Measurements from ENCODE around the gene DGUOK. TPM values are rescaled to one million over a fixed set of nuclear protein-coding genes. Genes with fewer than 3 reads are reported as not detected.

DGUOK gene
- total and polyA plus RNA-seq, 10 of the 15 experiments (the other 5 are each of a cell fraction or from before 2014, with no cell fraction given) = 64.4 to 234 (median 91.4) TPM

DNA sequence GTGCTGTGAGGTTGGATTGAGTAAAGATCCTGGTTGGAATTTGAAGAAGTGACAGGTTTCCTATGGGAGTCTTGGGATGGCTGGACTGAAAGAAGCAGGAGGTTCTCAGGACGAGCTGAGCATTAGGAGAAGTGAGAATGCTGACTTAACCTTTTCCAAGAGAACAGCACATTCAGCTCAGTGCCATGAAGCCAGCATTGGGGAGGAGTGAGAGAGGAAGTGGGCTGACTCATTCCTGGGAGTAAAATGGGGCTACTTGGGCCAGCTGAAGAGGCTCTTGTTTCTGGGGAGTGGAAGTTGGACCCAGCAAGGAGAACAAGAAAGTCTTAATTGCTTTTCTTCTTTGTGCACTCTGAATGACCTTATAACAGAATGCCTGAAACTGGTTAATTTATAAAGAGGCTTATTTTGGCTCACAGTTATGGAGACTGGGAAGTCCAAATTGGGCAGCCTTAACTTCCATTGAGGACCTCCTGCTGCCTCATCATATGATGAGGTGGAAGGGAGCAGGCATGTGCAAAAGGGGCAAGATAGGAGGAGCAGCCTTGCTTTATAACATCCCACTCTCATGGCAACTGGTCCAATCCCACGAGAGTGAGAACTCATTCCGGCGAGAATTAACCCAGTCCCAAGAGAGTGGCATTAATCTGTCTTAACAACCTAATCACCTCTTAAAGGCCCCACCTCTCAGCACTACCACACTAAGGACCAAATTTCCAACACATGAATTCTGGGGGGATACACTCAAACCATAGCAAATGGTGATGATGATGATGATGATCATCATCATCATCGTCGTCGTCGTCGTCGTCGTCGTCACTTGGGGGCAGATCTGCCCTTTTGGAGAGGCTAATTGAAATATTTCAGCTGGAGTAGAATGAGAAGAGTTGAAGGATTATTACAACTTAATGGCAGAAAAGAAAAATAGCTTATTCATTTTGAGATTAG, 26.1 kb downstream of the DGUOK start:
- ChIA-PET RAD21 (ENCODE audit: unreplicated experiment) (interaction anchor here (2.0 kb wide), 1 partner anchor 34 kb away, joined by 4 read pairs; no protein-coding TSS in a partner anchor), CTCF (interaction anchor here (0.9 to 3.3 kb wide), 3 partner anchors 8 to 35 kb away, joined by 3 to 18 read pairs (median 4); no protein-coding TSS in a partner anchor), SMC1A (ENCODE audit: uncharacterized antibody, unreplicated experiment) (interaction anchor here (0.9 to 1.5 kb wide), 6 partner anchors 9 to 111 kb away, joined by 3 to 4 read pairs (median 3); no protein-coding TSS in a partner anchor), POLR2A (interaction anchor here (0.6 kb wide), 1 partner anchor 170 kb away, joined by 5 read pairs; no protein-coding TSS in a partner anchor)
- Histone ChIP-seq H3K4me2 (ENCODE audit: control insufficient read depth, insufficient read depth) (no peak overlapping the region), H3K4me1 (ENCODE audit: control insufficient read depth, insufficient read depth, low read length) (peaks cover 4% of the 10 kb centered on the region; the same call in 1 of the 2 replicates), H3K27ac (ENCODE audit: control insufficient read depth, insufficient read depth) (peak overlapping the region; percentile 24; the same call in 1 of the 2 replicates), H4K20me1 (ENCODE audit: control insufficient read depth, insufficient read depth) (no peaks in the 10 kb centered on the region), H3K79me2 (ENCODE audit: control insufficient read depth, insufficient read depth, low read length) (no peaks in the 10 kb centered on the region; the same call in none of the 2 replicates), H3K9me3 (replicated peaks; ENCODE audit: control insufficient read depth, insufficient read depth, low read length) (no peaks in the 10 kb centered on the region; the same call in 2 of the 3 replicates), H3K9ac (ENCODE audit: control insufficient read depth, insufficient read depth, low read length) (no peak overlapping the region), H2AFZ (ENCODE audit: control insufficient read depth, low read depth, low read length) (no peak overlapping the region), H3K27me3 (replicated peaks in 1 of 2; ENCODE audit: control insufficient read depth in 2 of 2, insufficient read depth in 2 of 2, low read length in 1 of 2) (no peaks in the 10 kb centered on the region), H3K4me3 (no peak overlapping the region), H3K36me3 (ENCODE audit: control insufficient read depth in 2 of 2, insufficient read depth in 2 of 2, low read length in 1 of 2) (peaks cover 18 to 46% of the 10 kb centered on the region in 2 experiments)
- ATAC-seq = no peak
- BruUV-seq (replicated peaks) = no TSS peak
- in situ Hi-C loops (cut with MboI) (no loop called here), intact Hi-C loops (cut with micrococcal nuclease; ENCODE audit: unreplicated experiment) (no loop called here)
- no peak for FAIRE-seq
- 78% methylated on average over 12 of the region's 12 CpGs for WGBS (ENCODE audit: insufficient coverage, insufficient replicate concordance, low lambda C conversion rate, missing lambda C conversion rate)
- DNase-seq (ENCODE audit: low read depth, low spot score) = no peak
- TF ChIP-seq HDAC2 (IDR thresholded peaks at IDR 0.05) (no peak), SPI1 (IDR thresholded peaks at IDR 0.05; ENCODE audit: borderline replicate concordance, insufficient read depth, low read depth, low read length) (peak; percentile 45; the same call in 1 of the 2 replicates)

DNA sequence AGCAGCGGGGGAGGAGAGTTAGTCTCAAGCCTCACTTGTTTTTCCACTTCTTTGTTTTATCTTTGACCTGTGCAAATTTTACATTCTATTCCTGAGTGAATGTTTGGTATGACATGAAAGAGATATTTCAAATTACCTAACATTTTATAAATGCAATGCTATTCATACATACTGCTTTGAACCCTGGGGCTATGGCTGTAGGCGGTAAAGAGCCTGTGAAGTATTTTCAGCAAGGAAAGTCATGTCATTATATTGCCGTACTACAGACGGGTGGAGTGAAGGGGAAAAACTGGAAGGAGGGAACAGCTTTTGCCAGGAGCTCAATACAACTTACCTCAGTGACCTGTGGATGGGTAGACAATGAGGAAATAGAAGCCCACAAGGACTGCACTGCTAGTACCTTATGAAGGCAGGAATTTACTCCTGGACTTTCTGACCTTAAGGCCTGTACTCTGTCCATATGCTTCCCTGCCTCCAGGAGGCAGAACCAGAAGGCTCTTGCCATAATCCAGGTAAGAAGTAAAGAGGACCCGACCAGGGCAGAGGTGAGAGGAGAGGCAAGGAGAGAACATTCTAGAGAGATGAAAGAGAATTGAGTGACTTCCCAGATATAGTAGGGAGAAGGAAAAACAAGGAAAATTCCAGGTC, 29.7 kb downstream of the DGUOK start:
- H3K4me2 ChIP-seq (ENCODE audit: control insufficient read depth, insufficient read depth) = no peak overlapping the region
- SMC1A ChIA-PET (ENCODE audit: uncharacterized antibody, unreplicated experiment) = no interaction called here
- no peaks in the 10 kb centered on the region; the same call in none of the 2 replicates for H3K79me2 ChIP-seq (ENCODE audit: control insufficient read depth, insufficient read depth, low read length)
- H2AFZ ChIP-seq (ENCODE audit: control insufficient read depth, low read depth, low read length) = no peak overlapping the region
- WGBS (ENCODE audit: insufficient coverage, insufficient replicate concordance, low lambda C conversion rate, missing lambda C conversion rate) = 88% methylated on average over 5 of the region's 5 CpGs
- H3K4me3 ChIP-seq = no peak overlapping the region
- no peaks in the 10 kb centered on the region for H3K27me3 ChIP-seq (replicated peaks in 1 of 2; ENCODE audit: control insufficient read depth in 2 of 2, insufficient read depth in 2 of 2, low read length in 1 of 2)
- CTCF ChIA-PET = interaction anchor here (0.6 to 3.3 kb wide), 3 partner anchors 31 to 160 kb away, joined by 3 to 18 read pairs (median 4); no protein-coding TSS in a partner anchor
- no peaks in the 10 kb centered on the region for H3K4me1 ChIP-seq (ENCODE audit: control insufficient read depth, insufficient read depth, low read length)
- ATAC-seq (no peak), FAIRE-seq (no peak), DNase-seq (ENCODE audit: low read depth, low spot score) (no peak)
- H3K27ac ChIP-seq (ENCODE audit: control insufficient read depth, insufficient read depth) = no peak overlapping the region
- no TSS peak for BruUV-seq (replicated peaks)
- RAD21 ChIA-PET (ENCODE audit: unreplicated experiment) = no interaction called here
- no peaks in the 10 kb centered on the region; the same call in 2 of the 3 replicates for H3K9me3 ChIP-seq (replicated peaks; ENCODE audit: control insufficient read depth, insufficient read depth, low read length)
- POLR2A ChIA-PET = interaction anchor here (1.0 kb wide), 1 partner anchor 13 kb away, joined by 3 read pairs; no protein-coding TSS in a partner anchor
- H4K20me1 ChIP-seq (ENCODE audit: control insufficient read depth, insufficient read depth) = no peaks in the 10 kb centered on the region
- in situ Hi-C loops (cut with MboI) (no loop called here), intact Hi-C loops (cut with micrococcal nuclease; ENCODE audit: unreplicated experiment) (no loop called here)
- H3K9ac ChIP-seq (ENCODE audit: control insufficient read depth, insufficient read depth, low read length) = no peak overlapping the region
- peaks cover 14 to 38% of the 10 kb centered on the region in 2 experiments for H3K36me3 ChIP-seq (ENCODE audit: control insufficient read depth in 2 of 2, insufficient read depth in 2 of 2, low read length in 1 of 2)
- TF ChIP-seq NBN (IDR thresholded peaks at IDR 0.05) = no peak
- TF ChIP-seq MEF2A (IDR thresholded peaks at IDR 0.05; ENCODE audit: insufficient read depth, low read depth, low read length) = no peak
- no peak for TF ChIP-seq TCF12 (IDR thresholded peaks at IDR 0.05; ENCODE audit: low read depth, low read length)
- no peak for TF ChIP-seq SPI1 (IDR thresholded peaks at IDR 0.05; ENCODE audit: borderline replicate concordance, insufficient read depth, low read depth, low read length)
- TF ChIP-seq, protein P1, sequence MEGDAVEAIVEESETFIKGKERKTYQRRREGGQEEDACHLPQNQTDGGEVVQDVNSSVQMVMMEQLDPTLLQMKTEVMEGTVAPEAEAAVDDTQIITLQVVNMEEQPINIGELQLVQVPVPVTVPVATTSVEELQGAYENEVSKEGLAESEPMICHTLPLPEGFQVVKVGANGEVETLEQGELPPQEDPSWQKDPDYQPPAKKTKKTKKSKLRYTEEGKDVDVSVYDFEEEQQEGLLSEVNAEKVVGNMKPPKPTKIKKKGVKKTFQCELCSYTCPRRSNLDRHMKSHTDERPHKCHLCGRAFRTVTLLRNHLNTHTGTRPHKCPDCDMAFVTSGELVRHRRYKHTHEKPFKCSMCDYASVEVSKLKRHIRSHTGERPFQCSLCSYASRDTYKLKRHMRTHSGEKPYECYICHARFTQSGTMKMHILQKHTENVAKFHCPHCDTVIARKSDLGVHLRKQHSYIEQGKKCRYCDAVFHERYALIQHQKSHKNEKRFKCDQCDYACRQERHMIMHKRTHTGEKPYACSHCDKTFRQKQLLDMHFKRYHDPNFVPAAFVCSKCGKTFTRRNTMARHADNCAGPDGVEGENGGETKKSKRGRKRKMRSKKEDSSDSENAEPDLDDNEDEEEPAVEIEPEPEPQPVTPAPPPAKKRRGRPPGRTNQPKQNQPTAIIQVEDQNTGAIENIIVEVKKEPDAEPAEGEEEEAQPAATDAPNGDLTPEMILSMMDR (IDR thresholded peaks at IDR 0.05 in 2 of 3, conservative IDR thresholded peaks at IDR 0.05 in 1 of 3; ENCODE audit: control insufficient read depth in 2 of 3, extremely low read depth in 1 of 3, insufficient read depth in 1 of 3, low read depth in 3 of 3, low read length in 3 of 3) = no peak
- TF ChIP-seq, protein P2, sequence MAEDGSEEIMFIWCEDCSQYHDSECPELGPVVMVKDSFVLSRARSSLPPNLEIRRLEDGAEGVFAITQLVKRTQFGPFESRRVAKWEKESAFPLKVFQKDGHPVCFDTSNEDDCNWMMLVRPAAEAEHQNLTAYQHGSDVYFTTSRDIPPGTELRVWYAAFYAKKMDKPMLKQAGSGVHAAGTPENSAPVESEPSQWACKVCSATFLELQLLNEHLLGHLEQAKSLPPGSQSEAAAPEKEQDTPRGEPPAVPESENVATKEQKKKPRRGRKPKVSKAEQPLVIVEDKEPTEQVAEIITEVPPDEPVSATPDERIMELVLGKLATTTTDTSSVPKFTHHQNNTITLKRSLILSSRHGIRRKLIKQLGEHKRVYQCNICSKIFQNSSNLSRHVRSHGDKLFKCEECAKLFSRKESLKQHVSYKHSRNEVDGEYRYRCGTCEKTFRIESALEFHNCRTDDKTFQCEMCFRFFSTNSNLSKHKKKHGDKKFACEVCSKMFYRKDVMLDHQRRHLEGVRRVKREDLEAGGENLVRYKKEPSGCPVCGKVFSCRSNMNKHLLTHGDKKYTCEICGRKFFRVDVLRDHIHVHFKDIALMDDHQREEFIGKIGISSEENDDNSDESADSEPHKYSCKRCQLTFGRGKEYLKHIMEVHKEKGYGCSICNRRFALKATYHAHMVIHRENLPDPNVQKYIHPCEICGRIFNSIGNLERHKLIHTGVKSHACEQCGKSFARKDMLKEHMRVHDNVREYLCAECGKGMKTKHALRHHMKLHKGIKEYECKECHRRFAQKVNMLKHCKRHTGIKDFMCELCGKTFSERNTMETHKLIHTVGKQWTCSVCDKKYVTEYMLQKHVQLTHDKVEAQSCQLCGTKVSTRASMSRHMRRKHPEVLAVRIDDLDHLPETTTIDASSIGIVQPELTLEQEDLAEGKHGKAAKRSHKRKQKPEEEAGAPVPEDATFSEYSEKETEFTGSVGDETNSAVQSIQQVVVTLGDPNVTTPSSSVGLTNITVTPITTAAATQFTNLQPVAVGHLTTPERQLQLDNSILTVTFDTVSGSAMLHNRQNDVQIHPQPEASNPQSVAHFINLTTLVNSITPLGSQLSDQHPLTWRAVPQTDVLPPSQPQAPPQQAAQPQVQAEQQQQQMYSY (CRISPR knock-in tag; IDR thresholded peaks at IDR 0.05) = no peak

All from GM12878 (cell line).